ENCODE data around the gene SMARCAD1. TPM values are rescaled to one million over a fixed set of nuclear protein-coding genes. Genes with fewer than 3 reads are reported as not detected.

Gene SMARCAD1
- total RNA-seq, 2 donors from 2014 or later = 67.1 to 85.5 TPM

DNA sequence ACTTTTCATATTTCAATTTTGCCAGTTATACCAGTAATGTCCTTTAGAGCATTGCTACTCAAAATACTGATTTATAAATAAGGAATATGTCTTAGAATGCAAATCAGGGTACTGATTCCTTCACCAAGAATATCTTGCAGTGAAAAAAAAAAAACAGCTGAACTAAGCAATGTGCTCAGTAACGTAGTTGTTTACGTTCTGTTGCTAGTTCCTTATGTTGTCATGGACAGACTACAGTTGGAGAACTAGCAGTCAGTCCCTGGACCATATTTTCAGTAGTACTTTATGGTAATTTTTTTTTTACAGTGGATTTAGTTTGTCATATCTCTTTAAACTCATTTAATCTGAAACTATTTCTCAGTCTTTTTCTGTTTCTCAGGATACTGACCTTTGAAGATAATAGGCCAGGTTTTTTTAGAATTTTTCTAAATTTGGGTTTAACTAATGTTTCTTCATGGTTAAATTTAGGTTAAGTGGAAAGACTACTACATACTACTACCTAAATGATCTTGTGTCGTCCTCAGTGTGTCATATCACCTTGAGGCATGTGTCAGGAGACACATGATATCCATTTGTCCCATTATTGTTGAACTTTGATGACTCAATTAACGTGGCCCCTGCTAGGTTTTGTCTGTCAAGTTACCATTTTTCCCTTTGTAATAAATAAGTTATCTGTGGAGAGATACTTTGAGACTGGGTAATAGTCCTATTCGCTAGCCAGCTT, 21.0 kb downstream of the SMARCAD1 start:
- DNase-seq = no peak
- 93 to 100% methylated on average over 4 to 5 of the region's 5 CpGs for WGBS, 2 experiments (ENCODE audit: insufficient coverage in 1 of 2, insufficient read length in 1 of 2)
- Histone ChIP-seq H3K27me3 (ENCODE audit: control insufficient read depth, insufficient read depth, low read length, poor library complexity, severe bottlenecking) (no peaks in the 10 kb centered on the region), H3K27ac (ENCODE audit: low read depth, low read length) (no peak overlapping the region), H3K36me3 (ENCODE audit: control insufficient read depth, insufficient read depth, low read length) (peaks cover 99% of the 10 kb centered on the region), H3K4me1 (ENCODE audit: control insufficient read depth, insufficient read depth, low read length) (peaks cover 4% of the 10 kb centered on the region), H3K4me3 (ENCODE audit: low read length) (no peak overlapping the region), H3K9ac (ENCODE audit: extremely low read depth, low read length, poor library complexity, severe bottlenecking) (no peak overlapping the region), H3K9me3 (ENCODE audit: control insufficient read depth, low read length) (no peaks in the 10 kb centered on the region)
- no peak for TF ChIP-seq CTCF (conservative IDR thresholded peaks at IDR 0.05)
- Mint-ChIP-seq H3K27ac (no peak overlapping the region), H3K4me3 (no peak overlapping the region), H3K9me3 (no peaks in the 10 kb centered on the region), H3K36me3 (ENCODE audit: low read depth) (peaks cover 87% of the 10 kb centered on the region), H3K27me3 (ENCODE audit: insufficient read depth) (no peaks in the 10 kb centered on the region), H3K4me1 (peaks cover 35% of the 10 kb centered on the region)

- Histone ChIP-seq H3K36me3 (ENCODE audit: control insufficient read depth, insufficient read depth, low read length) (peaks cover 99% of the 10 kb centered on the region), H3K27me3 (ENCODE audit: control insufficient read depth, insufficient read depth, low read length, poor library complexity, severe bottlenecking) (no peaks in the 10 kb centered on the region), H3K4me3 (ENCODE audit: low read length) (no peak overlapping the region), H3K4me1 (ENCODE audit: control insufficient read depth, insufficient read depth, low read length) (peaks cover 4% of the 10 kb centered on the region), H3K9ac (ENCODE audit: extremely low read depth, low read length, poor library complexity, severe bottlenecking) (no peak overlapping the region), H3K27ac (ENCODE audit: low read depth, low read length) (no peak overlapping the region), H3K9me3 (ENCODE audit: control insufficient read depth, low read length) (no peaks in the 10 kb centered on the region)
- Mint-ChIP-seq H3K27me3 (ENCODE audit: insufficient read depth) (no peaks in the 10 kb centered on the region), H3K9me3 (no peaks in the 10 kb centered on the region), H3K27ac (peak overlapping the region; percentile 3), H3K36me3 (ENCODE audit: low read depth) (peaks cover 81% of the 10 kb centered on the region), H3K4me1 (peaks cover 28% of the 10 kb centered on the region), H3K4me3 (no peak overlapping the region)
- no peak for TF ChIP-seq CTCF (conservative IDR thresholded peaks at IDR 0.05)
- WGBS, 2 experiments (ENCODE audit: insufficient coverage in 1 of 2, insufficient read length in 1 of 2) = 93 to 97% methylated on average over 5 to 6 of the region's 6 CpGs
- no peak for DNase-seq
Observed at GRCh38 chr4:94232519-94232918, 24.9 kb downstream of the SMARCAD1 start.

- H3K9me3 Mint-ChIP-seq = no peaks in the 10 kb centered on the region
- Histone ChIP-seq H3K36me3 (ENCODE audit: control insufficient read depth, insufficient read depth, low read length) (peaks cover 100% of the 10 kb centered on the region), H3K4me3 (ENCODE audit: low read length) (no peak overlapping the region), H3K27ac (ENCODE audit: low read depth, low read length) (no peak overlapping the region), H3K4me1 (ENCODE audit: control insufficient read depth, insufficient read depth, low read length) (no peaks in the 10 kb centered on the region), H3K9me3 (ENCODE audit: control insufficient read depth, low read length) (no peaks in the 10 kb centered on the region), H3K27me3 (ENCODE audit: control insufficient read depth, insufficient read depth, low read length, poor library complexity, severe bottlenecking) (no peaks in the 10 kb centered on the region), H3K9ac (ENCODE audit: extremely low read depth, low read length, poor library complexity, severe bottlenecking) (no peak overlapping the region)
- no peaks in the 10 kb centered on the region for H3K27me3 Mint-ChIP-seq (ENCODE audit: insufficient read depth)
- peaks cover 75% of the 10 kb centered on the region for H3K36me3 Mint-ChIP-seq (ENCODE audit: low read depth)
- H3K4me1 Mint-ChIP-seq = peaks cover 4% of the 10 kb centered on the region
- no peak overlapping the region for H3K27ac Mint-ChIP-seq
- no peak for DNase-seq
- TF ChIP-seq CTCF (conservative IDR thresholded peaks at IDR 0.05) = no peak
- H3K4me3 Mint-ChIP-seq = no peak overlapping the region
Observed at GRCh38 chr4:94235825-94236224, 28.2 kb downstream of the SMARCAD1 start.

Measured in endodermal cell (in vitro differentiated cells).